C1 segment of cervical spinal cord (tissue), 14 donors: ENCODE measurements around the gene ANKIB1.

Experiments
- DNase-seq, 14 donors: peaks; one replicate each; lab custom pipeline; 2025; lab: John Stamatoyannopoulos, UW

Gene ANKIB1

DNA sequence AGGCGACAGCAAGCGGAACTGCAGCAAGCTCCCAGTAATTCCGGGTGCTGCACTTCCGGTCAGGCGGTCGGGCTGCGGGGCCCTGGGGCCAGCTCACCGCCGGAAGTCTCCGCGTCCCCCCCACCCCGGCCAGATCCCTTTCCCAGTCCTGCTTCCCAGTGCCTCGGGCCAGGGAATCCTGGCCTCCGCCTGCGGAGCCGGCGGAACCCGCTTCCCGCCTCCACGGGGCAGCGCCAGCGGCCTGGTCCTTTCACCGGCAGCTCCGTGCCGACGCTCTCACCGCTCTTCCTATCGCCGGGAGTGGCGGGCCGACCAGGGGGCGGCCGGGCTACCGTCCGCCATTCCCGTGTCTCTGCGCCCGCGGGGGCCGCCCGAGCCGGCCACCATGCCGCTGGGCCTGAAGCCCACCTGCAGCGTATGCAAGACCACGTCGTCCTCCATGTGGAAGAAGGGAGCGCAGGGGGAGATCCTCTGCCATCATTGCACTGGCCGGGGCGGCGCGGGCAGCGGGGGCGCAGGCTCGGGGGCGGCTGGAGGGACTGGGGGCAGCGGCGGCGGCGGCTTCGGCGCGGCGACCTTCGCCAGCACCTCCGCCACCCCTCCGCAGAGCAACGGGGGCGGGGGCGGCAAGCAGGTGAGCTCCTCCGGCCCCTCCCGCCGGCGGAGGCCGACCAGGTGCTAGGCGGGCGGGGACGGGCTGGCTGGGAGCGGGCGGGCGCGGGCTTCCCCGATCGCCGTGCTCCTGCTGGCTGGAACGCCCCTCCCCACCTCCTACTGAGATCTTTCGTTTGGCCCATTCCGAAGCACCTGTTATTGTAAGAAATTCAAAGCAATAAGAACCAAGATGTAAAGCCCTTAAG, 201.8 kb downstream of the ANKIB1 start, which contains the start of gene GATAD1:
GATAD1 (plus strand) TSS at position 138 of the 860 bp plus-strand sequence; CDS start at position 386, 248 bp downstream.
- DNase-seq = peak; percentile 61 to 95 (median 89)

GRCh38 chr7:92448205-92448747, 202.5 kb downstream of the ANKIB1 start:
- peak in 11 of 14 donors; percentile 3 to 64 (median 33) for DNase-seq
